ENCODE data around the gene AP4M1.

AP4M1 gene

GRCh38 chr7:100130608-100131453 is 29.4 kb downstream of the AP4M1 start:
- no peak overlapping the region for H3K4me3 ChIP-seq (ENCODE audit: low read depth, low read length)
- no peaks in the 10 kb centered on the region; the same call in 1 of the 2 replicates for H3K4me1 ChIP-seq (ENCODE audit: control insufficient read depth, insufficient read depth, low read length)
- POLR2A ChIA-PET = interaction anchor here (0.6 to 3.7 kb wide), 5 partner anchors 12 to 136 kb away, joined by 3 to 31 read pairs (median 4); partner anchors contain the start of genes AP4M1, LAMTOR4 and MCM7
- CTCF ChIA-PET = interaction anchor here (0.5 to 8.7 kb wide), 26 partner anchors 9 to 277 kb away, joined by 3 to 119 read pairs (median 4); no protein-coding TSS in a partner anchor
- no peaks in the 10 kb centered on the region for H3K9me3 ChIP-seq (ENCODE audit: control insufficient read depth, insufficient read depth, low read depth, low read length)
- no peak overlapping the region for H3K27ac ChIP-seq (ENCODE audit: extremely low read depth, low read depth, low read length)
- no peaks in the 10 kb centered on the region for H3K36me3 ChIP-seq (ENCODE audit: control insufficient read depth in 2 of 2, insufficient read depth in 1 of 2, low read length in 2 of 2)
- TF ChIP-seq, protein P1, sequence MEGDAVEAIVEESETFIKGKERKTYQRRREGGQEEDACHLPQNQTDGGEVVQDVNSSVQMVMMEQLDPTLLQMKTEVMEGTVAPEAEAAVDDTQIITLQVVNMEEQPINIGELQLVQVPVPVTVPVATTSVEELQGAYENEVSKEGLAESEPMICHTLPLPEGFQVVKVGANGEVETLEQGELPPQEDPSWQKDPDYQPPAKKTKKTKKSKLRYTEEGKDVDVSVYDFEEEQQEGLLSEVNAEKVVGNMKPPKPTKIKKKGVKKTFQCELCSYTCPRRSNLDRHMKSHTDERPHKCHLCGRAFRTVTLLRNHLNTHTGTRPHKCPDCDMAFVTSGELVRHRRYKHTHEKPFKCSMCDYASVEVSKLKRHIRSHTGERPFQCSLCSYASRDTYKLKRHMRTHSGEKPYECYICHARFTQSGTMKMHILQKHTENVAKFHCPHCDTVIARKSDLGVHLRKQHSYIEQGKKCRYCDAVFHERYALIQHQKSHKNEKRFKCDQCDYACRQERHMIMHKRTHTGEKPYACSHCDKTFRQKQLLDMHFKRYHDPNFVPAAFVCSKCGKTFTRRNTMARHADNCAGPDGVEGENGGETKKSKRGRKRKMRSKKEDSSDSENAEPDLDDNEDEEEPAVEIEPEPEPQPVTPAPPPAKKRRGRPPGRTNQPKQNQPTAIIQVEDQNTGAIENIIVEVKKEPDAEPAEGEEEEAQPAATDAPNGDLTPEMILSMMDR (tag by site-specific recombination; IDR thresholded peaks at IDR 0.05) = peak; percentile 86
- TF ChIP-seq GLIS2 (tag by site-specific recombination; IDR thresholded peaks at IDR 0.05) (peak; percentile 84), GLI4 (tag by site-specific recombination; IDR thresholded peaks at IDR 0.05) (no peak), ZNF792 (tag by site-specific recombination; IDR thresholded peaks at IDR 0.05) (no peak), GLI2 (tag by site-specific recombination; IDR thresholded peaks at IDR 0.05; ENCODE audit: borderline replicate concordance, low read depth) (no peak), REPIN1 (tag by site-specific recombination; IDR thresholded peaks at IDR 0.05; ENCODE audit: low read depth) (peak; percentile 33; the same call in 1 of the 2 replicates), ZBTB44 (tag by site-specific recombination; IDR thresholded peaks at IDR 0.05) (no peak), ZNF623 (tag by site-specific recombination; IDR thresholded peaks at IDR 0.05) (0 out of 2 replicates have a peak, but pooled peaks have one; percentile 15), ZNF501 (tag by site-specific recombination; IDR thresholded peaks at IDR 0.05) (no peak), ZNF747 (tag by site-specific recombination; IDR thresholded peaks at IDR 0.05) (no peak), PRDM1 (tag by site-specific recombination; IDR thresholded peaks at IDR 0.05) (peak; percentile 91), SCRT1 (tag by site-specific recombination; IDR thresholded peaks at IDR 0.05; ENCODE audit: borderline replicate concordance) (peak; percentile 93), ZNF280C (tag by site-specific recombination; IDR thresholded peaks at IDR 0.05) (no peak), ZNF121 (tag by site-specific recombination; IDR thresholded peaks at IDR 0.05) (peak; percentile 96), ZNF610 (tag by site-specific recombination; IDR thresholded peaks at IDR 0.05; ENCODE audit: borderline replicate concordance) (peak; percentile 64; the same call in 1 of the 2 replicates), BCL11A (tag by site-specific recombination; IDR thresholded peaks at IDR 0.05; ENCODE audit: low read depth) (no peak), ZBTB20 (tag by site-specific recombination; IDR thresholded peaks at IDR 0.05) (no peak), ZNF155 (tag by site-specific recombination; IDR thresholded peaks at IDR 0.05) (no peak), BCL11B (tag by site-specific recombination; IDR thresholded peaks at IDR 0.05; ENCODE audit: low read depth) (no peak), ZNF146 (tag by site-specific recombination; IDR thresholded peaks at IDR 0.05) (no peak), ELK4 (IDR thresholded peaks at IDR 0.05; ENCODE audit: borderline replicate concordance, low read depth, low read length) (no peak), PATZ1 (tag by site-specific recombination; IDR thresholded peaks at IDR 0.05) (peak; percentile 88), ZNF221 (tag by site-specific recombination; IDR thresholded peaks at IDR 0.05; ENCODE audit: borderline replicate concordance) (no peak), ZNF707 (tag by site-specific recombination; IDR thresholded peaks at IDR 0.05) (no peak), ZNF391 (tag by site-specific recombination; IDR thresholded peaks at IDR 0.05; ENCODE audit: borderline replicate concordance, low read depth) (peak; percentile 37; the same call in 1 of the 2 replicates), ZFHX2 (tag by site-specific recombination; conservative IDR thresholded peaks at IDR 0.05) (no peak), ZNF24 (tag by site-specific recombination; IDR thresholded peaks at IDR 0.05) (no peak), ZNF670 (tag by site-specific recombination; IDR thresholded peaks at IDR 0.05; ENCODE audit: low read depth) (no peak), KLF1 (tag by site-specific recombination; IDR thresholded peaks at IDR 0.05) (no peak)
